Activated CD4-positive, CD25-positive, alpha-beta regulatory T cell treated with anti-CD3 and anti-CD28 coated beads, Interleukin-2, amount 50 U/mL, for 16 hours (primary cell): ENCODE results near the gene ERBB4.

ENCODE experiments used
- DNase-seq: peaks from one replicate; pipeline ENCODE4 v3.0.0-alpha.2; 2020; ENCODE audit warnings: low read depth, low spot score

ERBB4 gene

DNA sequence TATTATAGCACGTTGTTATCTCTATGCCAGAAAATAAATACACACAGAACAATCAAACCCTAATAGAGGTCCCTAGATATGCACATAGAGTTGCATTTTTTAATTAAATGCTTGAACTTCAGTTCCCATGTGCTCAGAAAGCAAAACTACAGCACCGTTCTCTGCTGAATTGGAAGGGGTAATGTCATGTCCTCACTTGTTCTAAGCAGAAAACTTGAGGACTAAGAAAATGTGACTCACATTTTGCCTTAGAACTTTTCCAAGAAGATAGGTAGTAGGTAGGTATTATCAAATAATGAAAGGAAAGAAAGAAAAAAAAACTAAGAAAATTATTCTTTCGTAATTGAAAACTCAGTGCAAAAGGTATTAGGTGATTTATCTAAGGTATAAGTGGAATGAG lies 607.3 kb downstream of the ERBB4 start:
- no peak for DNase-seq

DNA sequence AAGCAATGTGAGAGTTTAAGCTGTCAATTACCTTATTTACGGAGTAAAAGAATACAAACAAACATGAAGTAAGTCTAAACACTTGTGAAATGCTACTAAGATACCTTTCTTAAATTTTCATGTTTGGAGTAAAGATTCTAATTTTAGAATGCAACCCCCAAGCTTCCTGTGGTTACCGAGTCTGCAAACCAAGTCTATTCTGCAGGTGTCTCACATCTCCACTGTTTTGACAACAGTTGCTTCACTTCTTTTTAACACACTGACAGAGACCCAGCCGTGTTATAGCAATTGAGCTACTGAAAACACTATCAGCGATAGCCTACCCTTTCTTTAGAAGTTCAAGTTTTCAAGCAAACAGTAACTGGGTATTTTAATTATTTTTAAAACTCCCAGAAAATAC lies 608.3 kb downstream of the ERBB4 start:
- DNase-seq = no peak

DNA sequence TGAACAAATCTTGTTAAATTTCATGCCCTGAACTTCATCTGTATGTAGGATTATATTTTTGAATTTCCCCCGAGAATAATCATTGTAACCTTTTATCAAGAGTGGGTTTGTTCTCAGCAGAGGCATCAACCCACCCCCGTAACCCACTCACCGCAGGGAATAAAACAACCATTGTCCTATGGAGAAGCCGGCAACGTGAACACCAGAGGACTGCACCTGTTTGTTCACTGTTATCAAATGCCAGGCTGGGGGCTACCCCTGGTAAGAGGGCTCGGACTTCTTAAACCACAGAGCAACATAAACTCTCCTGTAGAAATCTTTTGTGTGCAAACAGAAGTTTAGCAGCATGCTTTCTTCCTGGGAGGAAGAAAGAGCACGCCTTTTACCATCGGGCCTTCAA lies 610.4 kb downstream of the ERBB4 start:
- no peak for DNase-seq

DNA sequence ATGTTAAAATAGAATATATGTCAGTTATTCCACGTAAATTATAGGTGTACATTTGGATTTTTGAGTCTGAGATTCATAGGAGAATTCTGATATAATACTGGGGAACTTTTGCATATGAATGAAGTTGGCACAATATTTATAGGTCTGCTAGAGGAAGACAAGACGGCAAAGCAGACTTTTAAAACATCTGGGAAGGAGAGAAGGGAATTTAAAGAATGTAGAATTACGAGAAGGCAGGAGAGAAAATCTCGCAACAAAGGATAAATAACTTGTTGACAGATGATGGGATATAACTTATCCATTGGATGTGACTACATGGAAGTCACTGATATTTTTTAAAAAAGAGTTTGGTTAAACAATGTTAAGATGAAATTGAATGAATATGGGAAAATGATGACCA lies 615.6 kb downstream of the ERBB4 start:
- no peak for DNase-seq

DNA sequence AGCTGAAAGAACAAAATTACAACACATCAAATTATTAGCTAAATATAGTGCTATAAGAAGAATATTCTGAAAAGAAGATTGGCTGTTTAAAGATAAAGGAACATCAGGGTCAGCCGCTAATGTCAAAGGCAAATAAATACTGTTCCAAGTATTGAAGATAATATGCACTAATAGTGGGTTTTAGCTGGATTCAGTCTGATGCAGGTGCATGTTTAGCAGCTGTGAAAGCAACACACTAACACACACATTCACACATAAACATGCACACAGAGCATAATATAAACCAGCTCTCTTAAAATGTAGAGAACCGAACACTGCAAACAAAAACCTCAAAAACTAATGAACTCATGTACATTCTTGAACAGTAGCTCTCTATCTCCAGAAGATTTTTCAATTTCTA lies 634.6 kb downstream of the ERBB4 start:
- no peak for DNase-seq

DNA sequence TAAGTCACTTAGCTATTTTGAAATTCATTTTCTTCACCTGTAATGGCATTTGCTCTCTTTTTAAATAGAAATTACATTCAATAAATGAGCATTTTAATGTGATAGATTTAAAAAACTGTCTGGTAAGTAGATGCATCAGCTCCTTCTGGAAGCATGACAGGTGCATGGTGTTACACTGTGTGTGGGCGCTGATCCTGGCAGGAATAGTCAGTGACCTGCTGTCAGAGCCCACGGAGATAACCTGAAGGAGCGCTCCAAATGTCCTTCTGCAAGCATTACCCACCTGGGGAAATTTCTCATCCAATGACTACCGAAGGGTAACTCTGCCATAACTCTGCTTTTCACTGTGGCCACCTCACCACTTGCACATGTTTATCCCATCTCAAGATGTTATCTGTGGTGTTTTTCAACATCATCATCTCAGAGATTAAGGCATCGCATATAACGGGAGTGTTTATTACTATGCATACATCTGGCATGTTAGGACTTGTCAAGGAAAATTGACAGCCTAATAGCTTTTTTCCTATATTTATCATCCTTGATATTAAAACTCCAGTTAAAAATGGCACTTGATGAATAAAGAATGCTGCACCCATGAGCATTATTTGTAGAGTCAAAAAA lies 637.3 kb downstream of the ERBB4 start:
- no peak for DNase-seq

DNA sequence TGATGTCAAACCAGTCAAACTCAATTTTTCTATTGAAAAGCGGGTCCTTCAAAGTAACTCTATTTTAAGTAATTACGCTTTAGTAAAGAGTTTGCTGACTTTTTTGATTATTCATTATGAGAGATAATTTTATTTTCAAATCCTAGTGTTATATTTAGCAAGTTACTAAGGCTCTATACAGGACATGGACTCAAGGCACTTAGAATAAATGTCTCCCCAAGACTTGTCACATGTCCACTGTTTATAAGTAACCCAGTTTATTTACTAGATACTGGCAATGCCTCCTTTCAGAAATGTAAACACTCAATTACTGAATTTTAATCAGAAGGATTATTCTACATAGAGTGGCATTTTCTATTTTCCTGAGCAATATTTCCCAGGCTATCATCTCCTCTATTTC lies 638.1 kb downstream of the ERBB4 start:
- DNase-seq = no peak

DNA sequence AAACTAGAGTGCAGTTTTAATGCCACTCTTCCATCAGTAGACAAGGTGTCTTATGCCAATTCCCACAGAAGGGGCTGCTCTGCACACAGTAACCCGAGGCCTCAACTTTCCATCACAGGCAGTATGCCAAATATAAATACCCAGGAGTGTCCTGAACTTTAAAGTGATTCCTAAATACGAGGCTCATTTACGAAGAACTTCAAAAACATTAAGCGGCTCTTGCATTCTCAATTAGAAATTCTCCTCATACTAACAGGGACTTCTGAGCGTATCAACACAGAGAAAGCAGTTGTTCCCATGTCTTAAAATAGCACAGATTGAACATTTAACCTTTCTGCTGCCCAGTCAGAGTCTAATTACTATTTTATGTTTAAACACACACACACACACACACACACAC lies 638.6 kb downstream of the ERBB4 start:
- no peak for DNase-seq

DNA sequence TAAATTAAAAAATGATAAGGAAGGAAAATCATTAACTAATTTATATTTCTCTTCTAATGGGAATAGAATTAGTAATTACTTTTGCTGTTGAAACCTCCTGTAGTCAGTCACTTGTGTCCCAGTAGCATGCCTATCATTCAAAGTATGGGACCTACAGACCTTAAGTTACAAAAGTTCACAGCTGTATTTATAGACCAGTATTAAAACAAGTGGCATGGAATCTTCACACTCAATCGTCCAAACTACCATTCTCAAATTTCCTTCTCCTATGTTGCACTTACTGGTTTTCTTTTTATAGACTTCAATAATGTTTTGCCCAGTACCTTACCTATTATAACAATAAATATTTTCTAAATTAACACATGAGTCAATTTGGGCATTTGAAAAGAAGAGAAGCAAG lies 639.9 kb downstream of the ERBB4 start:
- no peak for DNase-seq

DNA sequence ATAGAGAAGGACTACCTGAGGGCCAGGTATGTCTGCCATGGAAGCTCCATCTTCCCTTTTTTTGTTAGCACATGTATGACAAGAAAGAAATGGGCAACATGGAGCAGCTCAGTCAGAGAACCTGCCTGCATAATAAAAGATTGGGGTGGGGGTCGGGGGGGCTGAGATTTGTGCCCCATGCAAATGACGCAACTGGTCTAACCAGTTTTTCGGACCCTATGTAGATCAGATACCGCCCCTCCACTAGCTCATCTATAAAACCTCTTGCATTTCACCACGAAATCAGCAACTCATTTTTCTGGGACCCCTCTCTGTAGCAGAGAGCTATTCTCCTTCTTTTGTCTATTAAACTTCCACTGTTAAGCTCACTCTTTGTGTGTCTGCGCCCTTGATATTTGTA lies 657.2 kb downstream of the ERBB4 start:
- DNase-seq = no peak

DNA sequence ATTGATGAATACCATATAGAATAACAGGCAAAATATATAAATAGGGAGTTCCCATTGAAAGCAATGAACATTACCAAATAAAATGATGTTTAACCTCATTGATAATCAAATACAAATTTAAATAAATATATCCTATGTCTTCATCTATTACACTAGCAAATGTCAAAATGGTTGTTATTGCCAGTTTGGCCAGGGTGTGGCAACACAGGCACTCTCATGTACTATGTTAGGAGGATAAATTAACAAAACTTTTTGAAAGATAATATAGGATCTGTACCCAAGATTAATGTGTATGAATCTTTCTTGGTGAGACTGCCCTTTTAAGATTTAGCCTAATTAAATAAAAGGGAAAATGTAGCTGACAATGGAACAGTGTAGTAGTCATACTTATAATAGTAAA lies 659.3 kb downstream of the ERBB4 start:
- no peak for DNase-seq

DNA sequence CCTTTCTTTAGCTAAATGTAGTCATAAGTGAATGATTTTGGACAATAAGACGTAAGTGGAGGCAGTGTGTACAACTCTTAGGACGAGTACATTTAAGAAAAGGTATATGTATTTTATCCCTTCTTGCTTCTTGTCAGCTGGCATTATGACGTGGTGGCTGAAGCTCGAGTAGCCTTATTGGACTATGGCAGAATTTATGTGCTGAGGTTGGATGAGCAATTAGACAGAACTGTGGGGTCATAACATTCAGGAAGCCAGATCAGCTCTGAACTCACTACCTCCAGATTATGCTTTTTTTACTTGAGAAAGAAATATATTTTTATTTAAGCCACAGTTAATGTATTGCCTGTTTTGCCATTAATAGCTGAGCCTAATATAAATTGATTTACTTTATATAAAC lies 661.5 kb downstream of the ERBB4 start:
- DNase-seq = no peak

DNA sequence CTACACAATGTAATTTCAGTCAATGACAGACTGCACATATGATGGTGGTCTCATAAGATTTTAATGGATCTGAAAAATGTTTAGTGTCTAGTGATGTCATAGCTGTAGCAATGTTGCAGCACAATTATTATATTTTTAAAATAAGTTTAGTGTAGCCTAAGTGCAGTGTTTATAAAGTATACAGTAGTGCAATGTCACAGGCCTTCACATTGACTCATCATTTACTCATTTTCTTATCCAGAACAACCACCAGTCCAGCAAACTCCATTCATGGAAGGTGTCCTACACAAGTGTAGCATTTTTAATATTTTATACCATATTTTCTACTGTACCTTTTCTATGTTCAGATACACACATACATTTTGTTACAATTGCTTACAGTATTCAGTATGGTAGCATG lies 663.1 kb downstream of the ERBB4 start:
- DNase-seq = no peak

DNA sequence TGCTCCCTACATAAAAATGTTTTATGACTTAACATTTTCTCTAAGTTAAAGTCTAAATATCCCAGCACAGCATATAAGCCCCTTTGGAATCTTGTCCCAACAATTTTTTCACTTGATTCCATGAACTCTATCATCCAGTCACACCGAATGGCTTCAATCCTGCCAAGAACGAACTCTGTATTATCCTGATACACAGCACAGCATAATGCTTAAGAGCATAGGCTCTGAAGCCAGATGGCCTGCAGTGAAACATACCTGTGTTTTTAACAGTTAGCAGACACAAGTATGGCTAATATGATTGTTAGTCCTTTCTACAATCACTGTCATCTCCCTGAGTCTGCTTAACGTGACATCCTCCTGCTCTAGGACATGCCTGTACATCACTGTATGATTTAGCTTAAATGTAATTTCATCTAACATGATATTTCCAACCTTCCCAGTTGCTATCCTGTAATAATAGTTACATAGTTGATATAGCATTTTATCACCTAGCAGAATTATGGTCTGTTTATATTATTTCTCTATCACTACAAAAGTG lies 669.5 kb downstream of the ERBB4 start:
- no peak for DNase-seq

DNA sequence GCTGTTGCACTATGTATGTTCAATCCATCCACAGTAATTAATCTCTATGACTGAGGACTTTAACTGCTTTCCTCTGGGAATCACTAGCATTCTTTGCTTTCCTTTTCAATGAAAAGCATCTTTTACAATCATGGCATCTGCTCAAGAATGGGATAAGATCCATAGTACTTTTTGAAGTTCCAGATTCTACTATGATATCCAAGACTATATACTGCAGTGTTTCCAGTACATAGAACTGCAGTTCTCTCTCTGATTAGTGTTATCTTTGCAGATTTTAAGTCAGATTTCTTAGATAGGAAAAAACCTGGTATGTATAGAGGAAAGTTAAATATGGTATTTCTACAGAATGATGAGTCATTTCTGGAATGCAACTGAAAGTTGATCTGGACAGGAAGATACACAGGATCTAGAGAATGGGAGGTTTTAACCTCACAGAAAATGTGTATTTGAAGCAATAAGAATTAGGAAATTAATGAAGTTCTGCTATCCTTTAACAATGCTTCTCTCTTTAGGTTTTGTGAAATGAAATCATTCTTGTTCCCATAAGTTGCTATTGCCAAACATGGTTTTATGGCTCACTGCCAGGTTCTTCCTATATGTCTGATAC lies 670.7 kb downstream of the ERBB4 start:
- DNase-seq = no peak

DNA sequence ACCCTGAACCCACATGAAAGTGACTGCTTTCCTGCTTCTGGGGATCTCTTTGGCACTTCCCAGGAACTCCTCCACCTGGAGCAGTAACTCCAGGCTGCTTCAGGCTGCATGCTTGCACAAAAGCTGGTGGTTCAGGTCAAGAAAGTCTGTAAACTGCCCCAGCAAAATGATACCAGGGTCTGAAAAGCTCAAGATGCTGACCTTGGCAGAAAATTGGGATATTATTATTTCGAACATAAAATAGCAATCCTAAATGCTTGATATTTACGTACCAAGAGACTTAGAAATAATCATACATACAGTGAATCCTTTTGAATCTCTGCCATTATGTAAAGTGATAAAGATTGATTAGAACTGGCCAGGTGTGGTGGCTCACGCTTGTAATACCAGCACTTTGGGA lies 674.3 kb downstream of the ERBB4 start:
- no peak for DNase-seq

DNA sequence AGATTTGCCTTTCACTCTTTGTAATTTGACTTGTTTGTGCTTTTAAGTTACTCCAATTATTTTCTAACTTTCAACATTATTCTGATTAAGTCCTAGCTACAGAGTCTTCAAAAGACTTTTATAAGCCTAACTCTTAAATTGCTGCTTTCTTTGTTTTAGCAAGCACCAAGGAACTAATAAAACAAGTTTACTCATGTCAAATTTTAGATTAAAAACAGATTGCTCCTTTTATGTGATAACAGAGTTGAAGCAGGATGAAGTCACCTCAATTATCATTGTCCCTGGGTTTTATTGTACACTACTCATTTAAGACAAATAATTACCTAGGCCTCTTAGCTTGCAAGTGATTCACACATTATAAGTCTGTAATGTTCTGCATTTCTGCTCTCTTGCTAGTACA lies 678.4 kb downstream of the ERBB4 start:
- no peak for DNase-seq

DNA sequence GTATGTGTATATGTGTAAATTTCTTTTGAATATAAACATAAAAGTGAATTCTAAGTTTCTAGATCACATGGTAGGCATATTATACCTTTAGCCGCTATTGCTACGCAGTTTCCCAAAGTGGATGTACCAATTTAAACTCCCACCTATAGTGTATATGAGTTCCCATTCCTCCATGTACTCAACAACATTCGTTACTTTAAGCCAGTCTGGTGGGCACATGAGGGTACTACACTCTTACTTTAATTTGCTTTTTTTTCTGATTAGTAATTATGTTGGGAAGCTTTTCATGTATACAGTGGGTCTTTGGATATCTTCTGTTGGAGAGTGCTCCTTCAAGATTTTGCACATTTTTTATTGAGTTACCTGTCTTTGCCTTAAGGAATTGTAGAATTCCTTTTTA lies 683.8 kb downstream of the ERBB4 start:
- no peak for DNase-seq

DNA sequence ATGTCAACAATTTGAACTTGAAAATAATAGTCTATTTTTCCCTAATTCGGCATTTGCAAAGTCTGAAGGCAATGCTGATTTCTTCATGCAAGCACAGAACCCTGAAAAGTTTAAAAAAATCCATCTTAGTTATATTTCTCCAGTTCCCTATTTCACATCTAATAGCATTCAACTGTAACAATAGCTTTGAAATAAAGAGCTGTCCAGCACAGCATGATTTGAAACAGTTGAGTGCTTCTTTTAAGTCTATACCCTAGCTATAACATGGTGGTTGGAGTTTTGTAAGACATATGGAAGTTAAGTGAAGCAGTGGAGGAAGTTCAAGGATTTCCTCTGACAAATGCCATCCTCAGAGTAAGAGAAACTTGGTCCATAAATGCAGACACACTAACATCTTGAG lies 691.9 kb downstream of the ERBB4 start:
- no peak for DNase-seq

DNA sequence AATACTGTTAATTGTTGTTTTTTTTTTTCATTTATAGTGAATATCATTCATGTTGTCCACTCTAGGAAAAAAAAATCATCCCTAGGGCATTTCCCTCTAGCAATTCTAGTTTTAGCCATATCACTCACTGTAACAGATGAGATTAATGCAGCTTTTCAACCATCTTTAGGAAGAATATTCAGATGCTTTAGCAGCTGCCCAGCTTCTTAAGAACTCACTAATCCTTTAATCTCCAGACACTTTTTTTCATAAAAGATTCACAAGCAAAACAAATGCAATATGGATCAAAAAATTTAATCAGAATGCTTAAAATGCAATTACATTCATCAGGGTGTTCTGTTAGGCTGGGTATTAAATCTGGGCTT lies 692.6 kb downstream of the ERBB4 start:
- no peak for DNase-seq

DNA sequence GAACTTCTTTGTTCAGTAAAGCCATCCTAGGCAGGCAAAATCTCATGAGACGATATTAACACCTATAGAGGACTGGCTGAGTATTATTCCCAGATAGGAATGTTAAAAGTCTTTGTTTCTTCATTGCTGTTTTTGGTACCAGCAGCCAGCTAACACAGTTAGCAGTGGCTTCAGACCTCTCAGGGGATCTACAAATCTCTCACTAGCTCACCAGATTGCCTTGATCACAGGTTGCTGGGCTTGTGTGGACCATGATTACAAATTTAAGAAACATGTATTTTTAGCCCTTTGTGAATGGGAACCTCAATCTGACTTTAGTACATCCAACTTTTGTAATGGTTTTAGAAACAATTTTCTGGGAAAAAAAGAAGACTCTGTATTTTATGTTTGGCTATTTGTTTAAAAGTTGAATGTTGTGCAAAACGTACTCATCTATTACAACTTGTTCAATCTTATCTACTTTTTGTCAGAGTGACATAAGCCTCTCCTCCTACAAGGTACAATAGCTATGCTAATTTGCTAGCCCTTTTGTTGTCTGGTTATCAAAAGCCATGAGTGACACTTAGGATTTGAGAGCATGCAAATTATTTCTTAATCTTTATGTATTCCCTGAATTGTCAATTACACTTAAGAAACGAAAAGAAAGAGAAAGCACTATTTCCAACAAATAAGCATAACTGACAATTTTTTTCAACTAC lies 693.1 kb downstream of the ERBB4 start:
- DNase-seq = no peak

DNA sequence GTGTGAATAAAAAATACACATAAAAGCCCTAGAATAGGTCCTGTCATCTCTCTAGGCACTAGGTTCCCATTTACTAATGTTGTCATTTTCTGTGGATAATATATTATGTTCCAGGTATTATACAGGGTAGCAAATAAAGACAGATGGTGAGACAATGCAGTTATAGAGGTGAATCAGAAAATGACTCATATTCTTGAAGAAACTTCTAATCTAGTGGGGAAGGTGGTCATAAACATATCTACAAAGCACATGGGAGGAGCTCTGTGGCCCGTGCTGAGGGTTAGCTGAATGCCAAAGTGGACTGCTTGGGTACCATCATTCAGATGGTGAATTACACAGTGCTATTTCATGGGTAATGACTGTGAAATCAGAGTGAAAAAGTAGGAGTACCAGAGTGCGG lies 700.9 kb downstream of the ERBB4 start:
- no peak for DNase-seq

DNA sequence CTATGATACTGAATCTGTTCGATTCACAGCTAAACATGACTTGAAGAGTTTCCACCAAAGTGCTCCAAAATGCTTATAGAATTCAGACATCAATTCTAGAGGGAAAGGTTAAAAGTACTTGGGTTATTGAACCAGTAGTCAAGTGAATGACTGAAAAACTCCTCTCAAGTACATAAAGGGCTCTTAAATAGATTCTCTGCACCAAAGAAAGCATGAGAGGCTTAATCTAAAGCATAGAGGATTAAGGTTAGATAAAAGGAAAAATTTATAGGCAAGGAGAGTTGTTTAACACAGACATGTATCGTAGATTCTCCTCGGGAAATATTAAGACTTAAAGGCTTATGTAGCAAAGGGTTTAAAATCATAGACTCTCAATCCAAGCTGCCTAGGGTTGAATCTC lies 701.4 kb downstream of the ERBB4 start:
- no peak for DNase-seq
